Activated gamma-delta T cell treated with Interleukin-2 at 50 U/mL for 16 hours (primary cell): ENCODE measurements around the gene ARMC12.
"Not testable (repeated sequence)": the region's sequence is repeated elsewhere in the genome, so short reads cannot be mapped to it uniquely, and the experiment has no call there.

Experiments
- DNase-seq: peaks from one replicate; pipeline ENCODE4 v3.0.0-alpha.2; 2020

Gene ARMC12, protein sequence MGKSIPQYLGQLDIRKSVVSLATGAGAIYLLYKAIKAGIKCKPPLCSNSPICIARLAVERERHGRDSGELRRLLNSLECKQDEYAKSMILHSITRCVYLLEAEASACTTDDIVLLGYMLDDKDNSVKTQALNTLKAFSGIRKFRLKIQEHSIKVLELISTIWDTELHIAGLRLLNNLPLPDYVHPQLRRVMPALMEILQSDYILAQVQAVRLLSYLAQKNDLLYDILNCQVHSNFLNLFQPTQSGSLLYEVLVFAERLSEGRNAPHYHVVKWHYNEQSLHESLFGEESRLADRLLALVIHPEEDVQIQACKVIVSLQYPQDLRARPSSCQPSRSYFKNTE

DNA sequence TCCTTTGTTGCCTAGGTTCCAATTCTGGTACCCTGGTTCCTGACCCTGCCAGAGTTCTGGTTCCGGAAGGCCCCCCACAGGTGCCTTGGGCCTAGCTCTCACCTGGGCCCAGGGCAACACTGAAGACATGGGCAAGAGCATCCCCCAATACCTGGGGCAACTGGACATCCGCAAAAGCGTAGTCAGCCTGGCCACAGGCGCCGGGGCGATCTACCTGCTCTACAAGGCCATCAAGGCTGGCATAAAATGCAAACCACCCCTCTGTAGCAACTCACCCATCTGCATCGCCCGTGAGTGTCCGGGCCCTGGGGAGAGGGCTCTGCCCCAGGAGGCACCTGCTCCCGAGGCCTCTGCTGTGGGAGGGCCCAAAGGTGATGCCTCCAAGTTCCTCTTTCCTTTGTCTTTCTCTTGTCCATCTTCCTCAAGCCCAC lies at the start of gene ARMC12:
Gene ARMC12, plus strand, starts transcription at position 51 of the 431 bp plus-strand sequence. Its CDS starts 77 bp downstream, at position 128.
- no peak for DNase-seq

GRCh38 chr6:35687658-35688604 lies 48.9 kb upstream of the ARMC12 start:
- DNase-seq: peak; percentile 49

- DNase-seq: peak; percentile 86
Measured at GRCh38 chr6:35688605-35689322, 48.1 kb upstream of the ARMC12 start, which contains the start of gene FKBP5. FKBP5 (minus strand) TSS chr6:35688915; CDS start chr6:35642824, 46,091 bp downstream.

DNA sequence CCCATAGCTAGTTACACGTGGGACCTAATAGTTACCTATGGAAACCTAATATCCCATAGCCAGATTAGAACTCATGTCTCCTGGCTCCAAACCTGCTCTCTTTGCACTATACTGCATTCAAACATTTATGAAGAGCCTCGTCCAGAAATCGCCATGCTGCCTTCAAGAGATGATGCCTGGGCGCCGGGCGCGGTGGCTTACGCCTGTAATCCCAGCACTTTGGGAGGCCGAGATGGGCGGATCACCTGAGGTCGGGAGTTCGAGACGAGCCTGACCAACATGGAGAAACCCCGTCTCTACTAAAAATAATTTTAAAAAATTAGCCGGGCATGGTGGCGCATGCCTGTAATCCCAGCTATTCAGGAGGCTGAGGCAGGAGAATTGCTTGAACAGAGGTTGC lies 46.8 kb upstream of the ARMC12 start:
- not testable (repeated sequence) for DNase-seq

- DNase-seq: no peak
Measured at GRCh38 chr6:35690484-35690883, 46.3 kb upstream of the ARMC12 start.

GRCh38 chr6:35691027-35691824 lies 45.6 kb upstream of the ARMC12 start:
- no peak for DNase-seq

GRCh38 chr6:35694462-35694861 lies 42.4 kb upstream of the ARMC12 start:
- DNase-seq: no peak

GRCh38 chr6:35698430-35698829 lies 38.4 kb upstream of the ARMC12 start:
- not testable (repeated sequence) for DNase-seq

- DNase-seq: no peak
Measured at GRCh38 chr6:35698858-35699257, 38.0 kb upstream of the ARMC12 start.

GRCh38 chr6:35703554-35703953 lies 33.3 kb upstream of the ARMC12 start:
- DNase-seq: no peak

DNA sequence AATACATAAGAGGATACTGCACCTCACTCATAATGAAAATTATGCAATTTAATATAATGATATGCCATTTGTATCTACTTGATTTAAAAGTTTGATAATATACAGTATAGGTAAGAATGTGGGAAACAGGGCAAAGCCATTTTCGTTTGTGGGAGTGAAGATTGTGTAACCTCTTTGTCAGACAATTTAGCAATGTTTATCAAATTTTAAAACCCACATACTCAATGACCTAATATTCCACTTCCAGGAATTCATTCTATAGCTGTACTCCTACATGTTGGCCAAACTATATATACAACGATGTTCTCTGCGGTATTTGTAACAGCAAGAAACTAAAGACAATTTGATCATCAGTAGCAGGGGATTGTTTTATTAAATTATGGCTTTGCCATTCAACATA lies 30.4 kb upstream of the ARMC12 start:
- no peak for DNase-seq

- no peak for DNase-seq
Measured at GRCh38 chr6:35707714-35708407, 29.0 kb upstream of the ARMC12 start.

- no peak for DNase-seq
Measured at GRCh38 chr6:35708585-35708984, 28.2 kb upstream of the ARMC12 start.

DNA sequence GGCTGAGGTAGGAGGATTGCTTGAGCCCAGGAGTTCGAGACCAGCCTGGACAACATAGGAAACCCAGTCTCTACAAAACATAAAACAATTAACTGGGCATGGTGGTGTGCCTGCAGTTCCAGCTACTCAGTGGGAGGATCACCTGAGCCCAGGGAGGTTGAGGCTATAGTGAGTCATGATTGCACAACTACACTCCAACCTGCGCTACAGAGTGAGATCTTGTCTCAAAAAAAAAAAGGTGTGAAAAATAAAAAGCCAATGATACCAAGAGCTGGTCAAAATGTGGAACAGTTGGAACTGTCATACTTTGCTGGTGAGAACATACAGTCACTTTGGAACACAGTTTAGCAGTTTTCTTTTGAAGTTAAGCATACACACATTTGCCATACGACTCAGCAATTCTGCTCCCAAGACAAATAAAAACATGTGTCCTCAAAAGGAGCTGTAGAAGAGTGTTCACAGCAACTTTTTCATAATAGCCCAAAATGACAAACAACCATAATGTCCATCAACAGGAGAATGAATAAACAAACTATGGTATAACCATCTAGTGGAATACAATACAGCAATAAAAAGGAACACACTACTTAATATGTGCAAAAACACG lies 26.5 kb upstream of the ARMC12 start:
- DNase-seq: no peak

DNA sequence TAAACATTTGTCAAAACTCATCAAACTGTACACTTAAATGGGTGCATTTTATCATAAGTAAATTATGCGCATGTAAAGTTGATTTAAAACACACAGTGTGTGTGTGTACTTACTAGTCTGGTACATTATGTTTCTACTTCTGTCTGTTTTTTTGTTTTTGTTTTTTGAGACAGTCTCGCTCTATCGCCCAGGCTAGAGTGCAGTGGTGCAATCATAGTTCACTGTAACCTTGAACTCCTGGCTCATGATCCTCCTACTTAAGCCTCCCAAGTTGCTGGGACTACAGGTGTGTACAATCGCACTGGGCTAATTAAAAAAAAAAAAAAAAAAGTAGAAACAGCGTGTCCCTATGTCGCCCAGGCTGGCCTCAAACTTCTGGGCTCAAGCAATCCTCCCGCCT lies 25.1 kb upstream of the ARMC12 start:
- DNase-seq: no peak

DNA sequence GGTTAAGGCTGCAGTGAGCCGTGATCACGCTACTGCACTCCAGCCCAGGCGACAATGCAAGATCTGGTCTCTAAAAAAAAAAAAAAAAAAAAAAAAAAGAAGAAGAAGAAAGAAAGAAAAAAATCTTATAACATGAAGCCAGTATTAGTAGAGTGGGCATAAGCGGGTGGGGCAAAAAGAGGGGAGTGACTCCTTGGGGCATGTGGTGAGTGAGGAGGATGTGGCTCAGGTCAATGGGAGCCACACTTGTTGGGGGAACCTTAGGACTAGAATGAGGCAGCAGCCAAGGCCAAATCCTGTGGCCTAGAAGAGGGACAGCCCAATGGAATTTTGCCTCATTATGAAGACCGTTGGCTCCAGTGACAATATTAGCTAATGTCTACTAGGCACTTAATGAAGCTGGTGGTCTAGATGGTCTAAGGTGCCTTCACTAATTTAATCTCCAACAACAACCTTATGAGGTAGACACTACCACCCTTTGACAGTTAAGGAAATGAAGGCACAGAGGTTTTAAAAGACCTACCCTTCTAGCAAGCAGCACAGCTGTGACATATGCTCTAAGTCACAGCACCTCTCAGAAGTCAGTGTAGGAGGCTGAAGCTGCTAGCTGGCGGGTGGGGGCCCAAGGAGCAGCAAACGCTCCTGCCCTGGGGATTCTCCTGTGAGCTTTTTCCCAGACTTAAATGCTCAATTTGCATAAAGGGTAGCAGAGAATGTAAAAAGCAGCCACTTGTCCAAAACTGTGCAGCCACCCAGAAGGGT lies 23.6 kb upstream of the ARMC12 start:
- DNase-seq: no peak

DNA sequence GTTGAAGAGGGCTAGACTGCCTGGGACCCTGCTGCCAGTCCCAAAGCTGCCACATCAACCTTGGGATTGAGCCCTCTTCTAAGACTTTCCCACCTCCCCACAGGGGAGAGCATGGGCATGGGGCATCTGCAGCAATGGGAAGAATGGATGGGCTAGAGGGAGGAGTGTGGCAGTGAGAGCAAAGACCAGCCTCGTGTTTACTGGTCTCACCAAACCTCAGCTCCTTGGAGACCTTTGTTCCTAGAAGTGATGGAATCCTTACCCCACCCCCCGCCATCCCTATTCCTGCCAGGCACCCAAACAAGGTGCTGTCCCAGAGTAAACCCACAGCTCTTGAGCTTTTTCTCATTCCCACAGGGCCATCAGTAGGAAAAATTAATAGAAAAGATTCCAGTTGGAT lies 20.0 kb upstream of the ARMC12 start:
- DNase-seq: no peak

- DNase-seq: no peak
Measured at GRCh38 chr6:35717449-35718374, 19.1 kb upstream of the ARMC12 start.

DNA sequence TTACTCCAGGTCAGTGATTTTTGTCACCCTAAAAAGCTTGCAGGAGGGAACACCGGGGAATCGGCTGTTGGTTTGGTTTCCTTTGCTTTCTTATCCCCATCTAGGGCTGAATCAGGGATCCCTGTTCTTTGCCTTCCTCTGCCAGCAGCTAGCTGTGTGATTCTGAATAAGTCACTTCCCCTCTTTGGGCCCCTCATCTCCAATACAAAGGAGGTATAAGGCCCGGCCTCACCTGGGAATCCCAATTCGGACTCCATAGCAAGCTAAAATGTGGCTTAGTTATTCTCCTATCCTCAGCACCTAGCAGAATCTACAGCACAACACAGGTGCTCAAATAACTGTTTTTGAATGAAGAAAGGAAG lies 18.5 kb upstream of the ARMC12 start:
- no peak for DNase-seq
